ENCODE results near the gene HBZ. TPM values are rescaled to one million over a fixed set of nuclear protein-coding genes. Genes with fewer than 3 reads are reported as not detected.
"Not testable (repeated sequence)": the region's sequence is repeated elsewhere in the genome, so short reads cannot be mapped to it uniquely, and the experiment has no call there.

Gene HBZ
- total and polyA plus RNA-seq, 9 of the 15 experiments (the other 6 are each of a cell fraction or from before 2014, with no cell fraction given), result 58.0 to 610 (median 113) TPM

DNA sequence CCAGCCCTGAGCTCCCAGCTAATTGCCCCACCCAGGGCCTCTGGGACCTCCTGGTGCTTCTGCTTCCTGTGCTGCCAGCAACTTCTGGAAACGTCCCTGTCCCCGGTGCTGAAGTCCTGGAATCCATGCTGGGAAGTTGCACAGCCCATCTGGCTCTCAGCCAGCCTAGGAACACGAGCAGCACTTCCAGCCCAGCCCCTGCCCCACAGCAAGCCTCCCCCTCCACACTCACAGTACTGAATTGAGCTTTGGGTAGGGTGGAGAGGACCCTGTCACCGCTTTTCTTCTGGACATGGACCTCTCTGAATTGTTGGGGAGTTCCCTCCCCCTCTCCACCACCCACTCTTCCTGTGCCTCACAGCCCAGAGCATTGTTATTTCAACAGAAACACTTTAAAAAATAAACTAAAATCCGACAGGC is 17.7 kb downstream of the HBZ start:
- intact Hi-C loops (cut with micrococcal nuclease); H3K4me3 ChIP-seq; H3K9me3 ChIP-seq (replicated peaks; ENCODE audit: control insufficient read depth, insufficient read depth, low read depth, low read length); H3K9me1 ChIP-seq (ENCODE audit: control insufficient read depth, insufficient read depth, low read length); H3K79me2 ChIP-seq (ENCODE audit: control insufficient read depth, insufficient read depth, low read length); BruUV-seq (replicated peaks); H3K27me3 ChIP-seq (ENCODE audit: control insufficient read depth in 2 of 2, insufficient read depth in 2 of 2, low read length in 2 of 2); H3K4me2 ChIP-seq (ENCODE audit: insufficient read depth, low read length); H3K27ac ChIP-seq (ENCODE audit: extremely low read depth, low read depth, low read length); H4K20me1 ChIP-seq (replicated peaks; ENCODE audit: control insufficient read depth, insufficient read depth, low read length); CTCF ChIA-PET (ENCODE audit: low intra/inter-chr PET ratio); H3K36me3 ChIP-seq (ENCODE audit: control insufficient read depth, insufficient read depth, low read length); in situ Hi-C loops (cut with MboI); H2AFZ ChIP-seq (ENCODE audit: low read depth, low read length): not testable (repeated sequence)
- FAIRE-seq (peak; percentile 91), ATAC-seq (peak; percentile 37), DNase-seq (ENCODE audit: extremely low read depth in 1 of 4, low spot score in 3 of 4) (peak in 1 of 4 experiments; percentile 52)
- Histone ChIP-seq H3K9ac (ENCODE audit: insufficient read depth in 1 of 2, low read depth in 2 of 2, low read length in 2 of 2) (peak overlapping the region in 1 of 2 experiments; percentile 55; a peak in 1 of 4 replicates), H3K4me1 (replicated peaks in 1 of 2; ENCODE audit: control insufficient read depth in 2 of 2, insufficient read depth in 2 of 2, low read length in 2 of 2) (peaks cover 19 to 68% of the 10 kb centered on the region in 2 experiments; a peak in 4 of 5 replicates)
- 5% methylated on average over 5 of the region's 5 CpGs for WGBS (ENCODE audit: insufficient coverage, low coverage, missing lambda C conversion rate)
- POLR2A ChIA-PET, result interaction anchor here (0.6 kb wide), 1 partner anchor 103 kb away, joined by 3 read pairs; no protein-coding TSS in a partner anchor
- TF ChIP-seq, protein P1, sequence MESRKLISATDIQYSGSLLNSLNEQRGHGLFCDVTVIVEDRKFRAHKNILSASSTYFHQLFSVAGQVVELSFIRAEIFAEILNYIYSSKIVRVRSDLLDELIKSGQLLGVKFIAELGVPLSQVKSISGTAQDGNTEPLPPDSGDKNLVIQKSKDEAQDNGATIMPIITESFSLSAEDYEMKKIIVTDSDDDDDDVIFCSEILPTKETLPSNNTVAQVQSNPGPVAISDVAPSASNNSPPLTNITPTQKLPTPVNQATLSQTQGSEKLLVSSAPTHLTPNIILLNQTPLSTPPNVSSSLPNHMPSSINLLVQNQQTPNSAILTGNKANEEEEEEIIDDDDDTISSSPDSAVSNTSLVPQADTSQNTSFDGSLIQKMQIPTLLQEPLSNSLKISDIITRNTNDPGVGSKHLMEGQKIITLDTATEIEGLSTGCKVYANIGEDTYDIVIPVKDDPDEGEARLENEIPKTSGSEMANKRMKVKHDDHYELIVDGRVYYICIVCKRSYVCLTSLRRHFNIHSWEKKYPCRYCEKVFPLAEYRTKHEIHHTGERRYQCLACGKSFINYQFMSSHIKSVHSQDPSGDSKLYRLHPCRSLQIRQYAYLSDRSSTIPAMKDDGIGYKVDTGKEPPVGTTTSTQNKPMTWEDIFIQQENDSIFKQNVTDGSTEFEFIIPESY (CRISPR knock-in tag; IDR thresholded peaks at IDR 0.05), result 0 out of 2 replicates have a peak, but pooled peaks have one; percentile 29
- TF ChIP-seq, protein P2, sequence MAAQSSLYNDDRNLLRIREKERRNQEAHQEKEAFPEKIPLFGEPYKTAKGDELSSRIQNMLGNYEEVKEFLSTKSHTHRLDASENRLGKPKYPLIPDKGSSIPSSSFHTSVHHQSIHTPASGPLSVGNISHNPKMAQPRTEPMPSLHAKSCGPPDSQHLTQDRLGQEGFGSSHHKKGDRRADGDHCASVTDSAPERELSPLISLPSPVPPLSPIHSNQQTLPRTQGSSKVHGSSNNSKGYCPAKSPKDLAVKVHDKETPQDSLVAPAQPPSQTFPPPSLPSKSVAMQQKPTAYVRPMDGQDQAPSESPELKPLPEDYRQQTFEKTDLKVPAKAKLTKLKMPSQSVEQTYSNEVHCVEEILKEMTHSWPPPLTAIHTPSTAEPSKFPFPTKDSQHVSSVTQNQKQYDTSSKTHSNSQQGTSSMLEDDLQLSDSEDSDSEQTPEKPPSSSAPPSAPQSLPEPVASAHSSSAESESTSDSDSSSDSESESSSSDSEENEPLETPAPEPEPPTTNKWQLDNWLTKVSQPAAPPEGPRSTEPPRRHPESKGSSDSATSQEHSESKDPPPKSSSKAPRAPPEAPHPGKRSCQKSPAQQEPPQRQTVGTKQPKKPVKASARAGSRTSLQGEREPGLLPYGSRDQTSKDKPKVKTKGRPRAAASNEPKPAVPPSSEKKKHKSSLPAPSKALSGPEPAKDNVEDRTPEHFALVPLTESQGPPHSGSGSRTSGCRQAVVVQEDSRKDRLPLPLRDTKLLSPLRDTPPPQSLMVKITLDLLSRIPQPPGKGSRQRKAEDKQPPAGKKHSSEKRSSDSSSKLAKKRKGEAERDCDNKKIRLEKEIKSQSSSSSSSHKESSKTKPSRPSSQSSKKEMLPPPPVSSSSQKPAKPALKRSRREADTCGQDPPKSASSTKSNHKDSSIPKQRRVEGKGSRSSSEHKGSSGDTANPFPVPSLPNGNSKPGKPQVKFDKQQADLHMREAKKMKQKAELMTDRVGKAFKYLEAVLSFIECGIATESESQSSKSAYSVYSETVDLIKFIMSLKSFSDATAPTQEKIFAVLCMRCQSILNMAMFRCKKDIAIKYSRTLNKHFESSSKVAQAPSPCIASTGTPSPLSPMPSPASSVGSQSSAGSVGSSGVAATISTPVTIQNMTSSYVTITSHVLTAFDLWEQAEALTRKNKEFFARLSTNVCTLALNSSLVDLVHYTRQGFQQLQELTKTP (IDR thresholded peaks at IDR 0.05; ENCODE audit: low read depth in 1 of 2, partially characterized antibody in 2 of 2), result peak in 1 of 2 experiments; percentile 79
- TF ChIP-seq EGR1 (conservative IDR thresholded peaks at IDR 0.05) (peak; percentile 58), MED1 (CRISPR knock-in tag; IDR thresholded peaks at IDR 0.05; ENCODE audit: borderline replicate concordance) (0 out of 2 replicates have a peak, but pooled peaks have one; percentile 50), SIN3A (IDR thresholded peaks at IDR 0.05; ENCODE audit: borderline replicate concordance in 2 of 2, control insufficient read depth in 1 of 2, low read depth in 2 of 2, low read length in 2 of 2) (peak in 1 of 2 experiments; percentile 64; a peak in 1 of 4 replicates), NCOA1 (IDR thresholded peaks at IDR 0.05; ENCODE audit: low read depth) (0 out of 2 replicates have a peak, but pooled peaks have one; percentile 27), ETV5 (CRISPR knock-in tag; IDR thresholded peaks at IDR 0.05; ENCODE audit: low read depth) (peak; percentile 66; the same call in 1 of the 2 replicates)
- TF ChIP-seq, protein P3, sequence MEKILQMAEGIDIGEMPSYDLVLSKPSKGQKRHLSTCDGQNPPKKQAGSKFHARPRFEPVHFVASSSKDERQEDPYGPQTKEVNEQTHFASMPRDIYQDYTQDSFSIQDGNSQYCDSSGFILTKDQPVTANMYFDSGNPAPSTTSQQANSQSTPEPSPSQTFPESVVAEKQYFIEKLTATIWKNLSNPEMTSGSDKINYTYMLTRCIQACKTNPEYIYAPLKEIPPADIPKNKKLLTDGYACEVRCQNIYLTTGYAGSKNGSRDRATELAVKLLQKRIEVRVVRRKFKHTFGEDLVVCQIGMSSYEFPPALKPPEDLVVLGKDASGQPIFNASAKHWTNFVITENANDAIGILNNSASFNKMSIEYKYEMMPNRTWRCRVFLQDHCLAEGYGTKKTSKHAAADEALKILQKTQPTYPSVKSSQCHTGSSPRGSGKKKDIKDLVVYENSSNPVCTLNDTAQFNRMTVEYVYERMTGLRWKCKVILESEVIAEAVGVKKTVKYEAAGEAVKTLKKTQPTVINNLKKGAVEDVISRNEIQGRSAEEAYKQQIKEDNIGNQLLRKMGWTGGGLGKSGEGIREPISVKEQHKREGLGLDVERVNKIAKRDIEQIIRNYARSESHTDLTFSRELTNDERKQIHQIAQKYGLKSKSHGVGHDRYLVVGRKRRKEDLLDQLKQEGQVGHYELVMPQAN (IDR thresholded peaks at IDR 0.05; ENCODE audit: borderline replicate concordance), result 0 out of 2 replicates have a peak, but pooled peaks have one; percentile 53
- TF ChIP-seq, protein P4, sequence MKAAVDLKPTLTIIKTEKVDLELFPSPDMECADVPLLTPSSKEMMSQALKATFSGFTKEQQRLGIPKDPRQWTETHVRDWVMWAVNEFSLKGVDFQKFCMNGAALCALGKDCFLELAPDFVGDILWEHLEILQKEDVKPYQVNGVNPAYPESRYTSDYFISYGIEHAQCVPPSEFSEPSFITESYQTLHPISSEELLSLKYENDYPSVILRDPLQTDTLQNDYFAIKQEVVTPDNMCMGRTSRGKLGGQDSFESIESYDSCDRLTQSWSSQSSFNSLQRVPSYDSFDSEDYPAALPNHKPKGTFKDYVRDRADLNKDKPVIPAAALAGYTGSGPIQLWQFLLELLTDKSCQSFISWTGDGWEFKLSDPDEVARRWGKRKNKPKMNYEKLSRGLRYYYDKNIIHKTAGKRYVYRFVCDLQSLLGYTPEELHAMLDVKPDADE (conservative IDR thresholded peaks at IDR 0.05; ENCODE audit: control insufficient read depth, low read depth, low read length), result peak; percentile 40; the same call in 1 of the 2 replicates
- TF ChIP-seq, protein P5, sequence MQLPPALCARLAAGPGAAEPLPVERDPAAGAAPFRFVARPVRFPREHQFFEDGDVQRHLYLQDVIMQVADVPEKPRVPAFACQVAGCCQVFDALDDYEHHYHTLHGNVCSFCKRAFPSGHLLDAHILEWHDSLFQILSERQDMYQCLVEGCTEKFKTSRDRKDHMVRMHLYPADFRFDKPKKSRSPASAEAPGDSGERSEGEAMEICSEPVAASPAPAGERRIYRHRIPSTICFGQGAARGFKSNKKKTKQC (CRISPR knock-in tag; IDR thresholded peaks at IDR 0.05), result 0 out of 2 replicates have a peak, but pooled peaks have one; percentile 62
